ENCODE results near the gene TCAP.

TCAP gene

DNA sequence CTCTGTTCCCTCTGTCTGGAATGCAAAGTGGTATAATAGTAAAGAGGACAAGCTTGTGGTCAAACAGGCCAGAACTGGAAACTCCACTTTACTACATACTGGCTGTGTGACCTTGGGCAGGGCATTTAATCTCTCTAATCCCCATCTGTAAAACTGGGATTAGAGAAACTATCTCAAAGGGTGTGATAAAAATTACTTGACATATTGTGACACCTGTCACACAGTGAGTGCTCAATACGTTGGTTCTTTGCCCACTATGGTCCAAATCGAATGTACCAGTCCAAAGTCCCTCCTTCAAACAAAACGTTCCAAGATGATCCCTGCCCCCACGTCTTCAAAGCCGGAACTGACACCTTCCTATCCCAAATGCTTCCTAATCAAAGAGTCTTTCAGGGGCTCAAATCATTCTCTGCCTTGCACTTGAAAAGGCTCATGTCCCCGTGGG lies 22.0 kb downstream of the TCAP start:
- peak overlapping the region; percentile 79 for H3K4me3 ChIP-seq (ENCODE audit: low read depth, low read length)
- TF ChIP-seq CTCF (conservative IDR thresholded peaks at IDR 0.05; ENCODE audit: low read depth, low read length): no peak
- DNase-seq (ENCODE audit: low read depth): no peak

GRCh38 chr17:39687546-39688474 lies 22.7 kb downstream of the TCAP start, which contains the start of gene PGAP3:
Gene PGAP3 (minus strand): TSS chr17:39688057. CDS start chr17:39688014, 43 bp downstream.
- peak within 1 kb of the TSS; percentile 79 for H3K4me3 ChIP-seq (ENCODE audit: low read depth, low read length)
- DNase-seq (ENCODE audit: low read depth): peak; percentile 90
- TF ChIP-seq CTCF (conservative IDR thresholded peaks at IDR 0.05; ENCODE audit: low read depth, low read length): no peak

GRCh38 chr17:39688475-39688835 lies 23.3 kb downstream of the TCAP start:
- no peak for TF ChIP-seq CTCF (conservative IDR thresholded peaks at IDR 0.05; ENCODE audit: low read depth, low read length)
- peak; percentile 21 for DNase-seq (ENCODE audit: low read depth)
- peak overlapping the region; percentile 79 for H3K4me3 ChIP-seq (ENCODE audit: low read depth, low read length)

DNA sequence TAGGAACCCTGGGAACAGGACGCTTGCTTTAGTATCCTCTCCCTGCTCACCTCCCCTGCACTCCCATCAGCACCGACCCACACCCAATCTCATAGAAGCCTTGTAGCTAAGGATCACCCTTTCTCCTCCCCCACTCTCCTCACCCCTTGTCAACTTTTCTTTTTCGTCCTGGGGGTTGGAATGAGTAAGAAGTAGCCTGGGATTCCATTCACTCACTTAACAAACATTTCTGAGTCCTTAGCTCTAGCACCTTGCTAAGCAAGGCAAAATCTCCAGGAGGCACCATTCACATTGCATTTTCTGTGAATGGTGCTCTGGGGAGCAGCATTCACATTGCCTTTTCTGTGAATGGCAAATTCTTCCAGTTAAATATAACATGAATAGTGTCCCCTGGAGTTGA lies 23.8 kb downstream of the TCAP start:
- DNase-seq (ENCODE audit: low read depth): no peak
- H3K4me3 ChIP-seq (ENCODE audit: low read depth, low read length): no peak overlapping the region

DNA sequence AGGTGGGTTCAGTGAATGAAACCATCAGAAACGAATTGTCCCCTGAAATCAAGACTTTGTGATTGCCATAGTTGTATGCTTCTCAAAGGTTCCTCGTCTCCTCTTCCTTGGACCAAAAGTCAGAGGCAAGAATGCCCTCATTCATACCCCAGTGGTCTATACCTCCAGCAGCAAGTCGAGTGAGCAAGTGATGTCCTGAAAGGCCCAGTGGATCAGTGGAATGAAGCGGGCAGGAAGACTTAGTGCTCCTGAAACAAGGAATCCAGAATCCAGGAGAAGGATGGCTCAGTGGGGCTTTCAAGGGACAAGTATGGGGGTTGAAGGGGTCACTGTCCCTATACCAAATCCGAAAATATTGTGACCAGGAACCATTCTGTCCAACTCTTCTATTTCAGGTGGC lies 29.4 kb downstream of the TCAP start:
- no peak for DNase-seq (ENCODE audit: low read depth)
- no peak for TF ChIP-seq CTCF (conservative IDR thresholded peaks at IDR 0.05; ENCODE audit: low read depth, low read length)

More for the DNA sequence above, 23.8 kb downstream of the TCAP start:
- TF ChIP-seq CTCF (conservative IDR thresholded peaks at IDR 0.05; ENCODE audit: low read depth, low read length): no peak

DNA sequence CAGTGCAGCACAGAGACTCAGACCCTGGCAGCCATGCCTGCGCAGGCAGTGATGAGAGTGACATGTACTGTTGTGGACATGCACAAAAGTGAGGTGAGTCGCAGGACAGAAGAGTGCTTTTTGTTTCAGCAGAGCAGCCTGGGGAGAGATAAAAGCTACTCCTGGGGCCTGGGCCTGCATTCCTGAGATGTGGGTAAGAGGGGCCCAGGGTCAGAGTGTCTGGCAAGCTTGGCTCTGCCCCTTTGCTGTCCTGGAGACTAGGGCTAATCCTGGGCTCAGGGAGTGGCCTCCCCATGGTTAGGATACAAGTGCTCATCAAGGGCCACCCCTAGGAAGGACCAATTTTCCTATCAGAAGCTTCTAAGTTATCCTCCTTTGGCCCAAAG lies 29.9 kb downstream of the TCAP start:
- TF ChIP-seq CTCF (conservative IDR thresholded peaks at IDR 0.05; ENCODE audit: low read depth, low read length): no peak
- H3K4me3 ChIP-seq (ENCODE audit: low read depth, low read length): no peak overlapping the region
- no peak for DNase-seq (ENCODE audit: low read depth)

More for the DNA sequence above, 29.4 kb downstream of the TCAP start:
- no peak overlapping the region for H3K4me3 ChIP-seq (ENCODE audit: low read depth, low read length)

DNA sequence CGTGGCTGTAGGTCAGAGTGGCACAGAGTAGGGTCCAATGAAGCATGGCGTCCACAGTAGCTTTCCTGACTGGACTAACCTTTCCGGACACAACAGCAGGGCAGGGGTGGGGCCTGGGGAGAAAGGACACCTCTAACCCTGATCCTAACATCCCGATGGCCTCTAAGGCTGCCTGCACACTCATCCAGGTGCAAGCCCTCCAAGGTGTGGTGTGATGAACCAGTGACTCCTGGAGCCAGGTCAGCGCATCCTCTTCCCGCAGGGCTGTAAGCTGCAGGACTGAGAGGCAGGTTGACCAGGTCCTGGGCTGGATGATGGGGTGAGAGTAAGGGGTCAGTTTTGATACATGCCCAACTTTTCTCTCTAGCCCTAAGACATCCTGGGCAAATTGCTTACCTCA lies 31.6 kb downstream of the TCAP start:
- no peak for TF ChIP-seq CTCF (conservative IDR thresholded peaks at IDR 0.05; ENCODE audit: low read depth, low read length)
- H3K4me3 ChIP-seq (ENCODE audit: low read depth, low read length): no peak overlapping the region
- no peak for DNase-seq (ENCODE audit: low read depth)
